ENCODE measurements around the gene GRK1.

The GRK1 gene

DNA sequence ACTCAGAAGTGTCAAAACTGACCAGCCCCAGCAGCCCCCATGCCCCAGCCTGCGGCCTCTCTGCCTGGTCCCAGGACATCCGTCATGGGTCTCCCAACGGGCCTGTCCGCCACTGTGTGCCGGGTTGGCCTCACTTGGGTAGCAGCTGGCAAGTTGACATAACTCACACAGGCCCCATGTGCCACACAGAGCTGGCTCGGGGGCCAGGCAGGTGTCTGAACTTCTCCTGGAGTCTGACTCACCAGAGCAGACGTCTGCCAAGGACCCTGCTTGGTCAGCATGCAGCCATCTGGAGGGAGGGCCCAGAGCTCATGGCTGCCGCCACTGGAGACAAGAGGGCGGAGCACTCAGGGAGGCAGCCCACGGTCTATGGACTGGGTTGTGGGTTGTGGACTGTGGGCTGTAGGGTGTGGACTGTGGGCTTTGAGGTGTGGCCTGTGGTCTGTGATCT is 60.0 kb downstream of the GRK1 start:
- Histone ChIP-seq H3K27ac (ENCODE audit: low read depth, low read length) (no peak overlapping the region), H3K79me2 (ENCODE audit: insufficient read depth, low read length) (no peaks in the 10 kb centered on the region), H3K4me3 (ENCODE audit: insufficient read depth, low read length, poor library complexity, severe bottlenecking) (no peak overlapping the region), H4K20me1 (ENCODE audit: low read depth, low read length) (no peaks in the 10 kb centered on the region), H3F3A (ENCODE audit: insufficient read depth) (no peaks in the 10 kb centered on the region), H3K9ac (ENCODE audit: low read length) (no peak overlapping the region), H3K9me3 (ENCODE audit: insufficient read depth, low read length) (no peaks in the 10 kb centered on the region), H3K9me2 (replicated peaks; ENCODE audit: insufficient read depth, low read length) (no peaks in the 10 kb centered on the region), H2AFZ (ENCODE audit: low read depth, low read length, severe bottlenecking) (no peak overlapping the region), H3K27me3 (ENCODE audit: low read length) (no peaks in the 10 kb centered on the region), H3K36me3 (ENCODE audit: low read length) (no peaks in the 10 kb centered on the region), H3K4me2 (ENCODE audit: low read depth, low read length, poor library complexity, severe bottlenecking) (no peak overlapping the region)
- TF ChIP-seq, protein P1, sequence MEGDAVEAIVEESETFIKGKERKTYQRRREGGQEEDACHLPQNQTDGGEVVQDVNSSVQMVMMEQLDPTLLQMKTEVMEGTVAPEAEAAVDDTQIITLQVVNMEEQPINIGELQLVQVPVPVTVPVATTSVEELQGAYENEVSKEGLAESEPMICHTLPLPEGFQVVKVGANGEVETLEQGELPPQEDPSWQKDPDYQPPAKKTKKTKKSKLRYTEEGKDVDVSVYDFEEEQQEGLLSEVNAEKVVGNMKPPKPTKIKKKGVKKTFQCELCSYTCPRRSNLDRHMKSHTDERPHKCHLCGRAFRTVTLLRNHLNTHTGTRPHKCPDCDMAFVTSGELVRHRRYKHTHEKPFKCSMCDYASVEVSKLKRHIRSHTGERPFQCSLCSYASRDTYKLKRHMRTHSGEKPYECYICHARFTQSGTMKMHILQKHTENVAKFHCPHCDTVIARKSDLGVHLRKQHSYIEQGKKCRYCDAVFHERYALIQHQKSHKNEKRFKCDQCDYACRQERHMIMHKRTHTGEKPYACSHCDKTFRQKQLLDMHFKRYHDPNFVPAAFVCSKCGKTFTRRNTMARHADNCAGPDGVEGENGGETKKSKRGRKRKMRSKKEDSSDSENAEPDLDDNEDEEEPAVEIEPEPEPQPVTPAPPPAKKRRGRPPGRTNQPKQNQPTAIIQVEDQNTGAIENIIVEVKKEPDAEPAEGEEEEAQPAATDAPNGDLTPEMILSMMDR (IDR thresholded peaks at IDR 0.05; ENCODE audit: insufficient read depth, low read length, poor library complexity, severe bottlenecking) = no peak
- TF ChIP-seq EZH2phosphoT487 (conservative IDR thresholded peaks at IDR 0.05; ENCODE audit: low read length) = no peak

GRCh38 chr13:113728571-113729054 is 61.6 kb downstream of the GRK1 start:
- H3K27ac ChIP-seq (ENCODE audit: low read depth, low read length) = no peak overlapping the region

DNA sequence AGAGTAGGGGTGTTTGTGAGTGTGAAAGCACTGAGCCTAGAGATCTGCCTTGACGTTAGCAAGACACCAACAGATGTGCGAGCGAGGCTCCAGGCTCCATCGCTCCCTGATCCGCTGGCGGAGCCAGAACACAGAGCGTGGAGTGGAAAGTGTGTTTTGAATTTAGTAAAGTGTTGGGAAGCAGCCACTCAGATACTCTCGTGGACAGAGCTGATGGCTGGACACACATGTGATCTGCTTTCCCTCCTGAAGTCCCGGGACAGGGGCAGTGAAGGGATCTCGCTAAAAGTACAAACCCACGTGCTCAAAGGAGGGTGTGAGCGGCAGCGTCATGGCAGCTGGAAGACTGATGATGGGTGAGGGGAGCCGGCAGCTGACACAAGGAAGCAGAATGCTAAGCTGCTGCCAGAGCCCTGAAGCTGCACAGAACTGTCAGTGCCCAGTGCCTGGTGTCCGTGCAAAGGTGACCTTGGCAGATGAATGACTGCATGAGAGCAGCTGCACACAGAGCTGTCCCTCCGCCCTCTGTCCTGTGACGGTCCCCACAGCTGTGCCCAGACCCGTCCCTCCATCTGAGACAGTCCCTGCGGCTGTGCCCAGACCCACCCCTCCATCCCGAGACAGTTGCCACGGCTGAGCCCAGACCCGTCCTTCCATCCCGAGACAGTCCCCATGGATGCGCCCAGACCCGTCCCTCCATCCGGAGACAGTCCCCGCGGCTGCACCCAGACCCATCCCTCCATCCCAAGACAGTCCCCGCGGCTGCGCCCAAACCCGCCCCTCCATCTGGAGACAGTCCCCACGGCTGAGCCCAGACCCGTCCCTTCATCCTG is 62.4 kb downstream of the GRK1 start:
- no peak overlapping the region for H2AFZ ChIP-seq (ENCODE audit: low read depth, low read length, severe bottlenecking)
- peaks cover 7% of the 10 kb centered on the region; the same call in 1 of the 2 replicates for H3K9me3 ChIP-seq (ENCODE audit: insufficient read depth, low read length)
- H3K27me3 ChIP-seq (ENCODE audit: low read length) = no peaks in the 10 kb centered on the region
- H4K20me1 ChIP-seq (ENCODE audit: low read depth, low read length) = no peaks in the 10 kb centered on the region
- H3K27ac ChIP-seq (ENCODE audit: low read depth, low read length) = no peak overlapping the region
- H3K4me3 ChIP-seq (ENCODE audit: insufficient read depth, low read length, poor library complexity, severe bottlenecking) = no peak overlapping the region
- H3K9me2 ChIP-seq (replicated peaks; ENCODE audit: insufficient read depth, low read length) = no peaks in the 10 kb centered on the region
- H3K79me2 ChIP-seq (ENCODE audit: insufficient read depth, low read length) = no peaks in the 10 kb centered on the region
- H3K4me2 ChIP-seq (ENCODE audit: low read depth, low read length, poor library complexity, severe bottlenecking) = no peak overlapping the region
- TF ChIP-seq EZH2phosphoT487 (conservative IDR thresholded peaks at IDR 0.05; ENCODE audit: low read length) = no peak
- TF ChIP-seq, protein P1 (IDR thresholded peaks at IDR 0.05; ENCODE audit: insufficient read depth, low read length, poor library complexity, severe bottlenecking) = no peak
- no peak overlapping the region for H3K9ac ChIP-seq (ENCODE audit: low read length)
- H3F3A ChIP-seq (ENCODE audit: insufficient read depth) = 0 out of 2 replicates have a peak, but pooled peaks cover 4% of the 10 kb centered on the region
- no peaks in the 10 kb centered on the region for H3K36me3 ChIP-seq (ENCODE audit: low read length)

More at GRCh38 chr13:113728571-113729054, 61.6 kb downstream of the GRK1 start:
- no peaks in the 10 kb centered on the region for H3K27me3 ChIP-seq (ENCODE audit: low read length)
- H3K9me2 ChIP-seq (replicated peaks; ENCODE audit: insufficient read depth, low read length) = no peaks in the 10 kb centered on the region
- H4K20me1 ChIP-seq (ENCODE audit: low read depth, low read length) = no peaks in the 10 kb centered on the region
- H3K79me2 ChIP-seq (ENCODE audit: insufficient read depth, low read length) = no peaks in the 10 kb centered on the region
- no peak overlapping the region for H2AFZ ChIP-seq (ENCODE audit: low read depth, low read length, severe bottlenecking)
- peaks cover 4% of the 10 kb centered on the region; the same call in 1 of the 2 replicates for H3K9me3 ChIP-seq (ENCODE audit: insufficient read depth, low read length)
- no peak for TF ChIP-seq EZH2phosphoT487 (conservative IDR thresholded peaks at IDR 0.05; ENCODE audit: low read length)
- TF ChIP-seq, protein P1 (IDR thresholded peaks at IDR 0.05; ENCODE audit: insufficient read depth, low read length, poor library complexity, severe bottlenecking) = no peak
- no peak overlapping the region for H3K4me2 ChIP-seq (ENCODE audit: low read depth, low read length, poor library complexity, severe bottlenecking)
- H3K4me3 ChIP-seq (ENCODE audit: insufficient read depth, low read length, poor library complexity, severe bottlenecking) = no peak overlapping the region
- H3F3A ChIP-seq (ENCODE audit: insufficient read depth) = 0 out of 2 replicates have a peak, but pooled peaks cover 4% of the 10 kb centered on the region
- no peaks in the 10 kb centered on the region for H3K36me3 ChIP-seq (ENCODE audit: low read length)
- no peak overlapping the region for H3K9ac ChIP-seq (ENCODE audit: low read length)

All from SU-DHL-6 (cell line).